ENCODE measurements around the gene PPP2R3A. TPM values are rescaled to one million over a fixed set of nuclear protein-coding genes. Genes with fewer than 3 reads are reported as not detected.

The PPP2R3A gene
- total and polyA plus RNA-seq, 12 donors, result 2.1 to 23.1 (median 14.3) TPM

DNA sequence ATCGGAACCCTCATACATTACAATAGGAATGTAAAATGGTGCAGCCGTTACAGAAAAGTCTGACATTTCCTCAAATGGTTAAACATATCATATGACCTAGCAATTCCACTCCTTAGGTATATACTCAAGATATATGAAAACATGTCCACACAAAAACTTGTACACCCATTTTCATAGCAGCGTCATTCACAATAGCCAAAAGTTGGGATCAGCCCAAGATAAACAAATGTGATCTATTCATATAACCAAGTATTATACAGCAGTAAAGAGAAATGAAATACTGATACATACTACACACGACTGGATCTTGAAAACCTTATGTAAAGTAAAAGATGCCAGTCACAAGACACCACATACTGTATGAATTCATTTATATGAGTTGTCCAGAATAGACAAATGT, 128.2 kb downstream of the PPP2R3A start:
- peaks cover 0 to 11% of the 10 kb centered on the region in 2 donors for H3K36me3 ChIP-seq (replicated peaks in 1 of 2)
- no peaks in the 10 kb centered on the region for H3K9me3 ChIP-seq (replicated peaks in 1 of 3)
- no peaks in the 10 kb centered on the region for H3K27me3 ChIP-seq
- H3K4me3 ChIP-seq, result no peak overlapping the region
- intact Hi-C loops (cut with DNase I), result no loop called here
- H3K27ac ChIP-seq, result no peak overlapping the region
- H3K4me1 ChIP-seq (replicated peaks in 1 of 2), result no peaks in the 10 kb centered on the region
- WGBS, 4 donors, result 89 to 94% (median 91%) methylated on average over 4 of the region's 4 CpGs
- TF ChIP-seq POLR2A (IDR thresholded peaks at IDR 0.05), result no peak
- TF ChIP-seq, protein P1, sequence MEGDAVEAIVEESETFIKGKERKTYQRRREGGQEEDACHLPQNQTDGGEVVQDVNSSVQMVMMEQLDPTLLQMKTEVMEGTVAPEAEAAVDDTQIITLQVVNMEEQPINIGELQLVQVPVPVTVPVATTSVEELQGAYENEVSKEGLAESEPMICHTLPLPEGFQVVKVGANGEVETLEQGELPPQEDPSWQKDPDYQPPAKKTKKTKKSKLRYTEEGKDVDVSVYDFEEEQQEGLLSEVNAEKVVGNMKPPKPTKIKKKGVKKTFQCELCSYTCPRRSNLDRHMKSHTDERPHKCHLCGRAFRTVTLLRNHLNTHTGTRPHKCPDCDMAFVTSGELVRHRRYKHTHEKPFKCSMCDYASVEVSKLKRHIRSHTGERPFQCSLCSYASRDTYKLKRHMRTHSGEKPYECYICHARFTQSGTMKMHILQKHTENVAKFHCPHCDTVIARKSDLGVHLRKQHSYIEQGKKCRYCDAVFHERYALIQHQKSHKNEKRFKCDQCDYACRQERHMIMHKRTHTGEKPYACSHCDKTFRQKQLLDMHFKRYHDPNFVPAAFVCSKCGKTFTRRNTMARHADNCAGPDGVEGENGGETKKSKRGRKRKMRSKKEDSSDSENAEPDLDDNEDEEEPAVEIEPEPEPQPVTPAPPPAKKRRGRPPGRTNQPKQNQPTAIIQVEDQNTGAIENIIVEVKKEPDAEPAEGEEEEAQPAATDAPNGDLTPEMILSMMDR (IDR thresholded peaks at IDR 0.05), result no peak
- no peak for DNase-seq

DNA sequence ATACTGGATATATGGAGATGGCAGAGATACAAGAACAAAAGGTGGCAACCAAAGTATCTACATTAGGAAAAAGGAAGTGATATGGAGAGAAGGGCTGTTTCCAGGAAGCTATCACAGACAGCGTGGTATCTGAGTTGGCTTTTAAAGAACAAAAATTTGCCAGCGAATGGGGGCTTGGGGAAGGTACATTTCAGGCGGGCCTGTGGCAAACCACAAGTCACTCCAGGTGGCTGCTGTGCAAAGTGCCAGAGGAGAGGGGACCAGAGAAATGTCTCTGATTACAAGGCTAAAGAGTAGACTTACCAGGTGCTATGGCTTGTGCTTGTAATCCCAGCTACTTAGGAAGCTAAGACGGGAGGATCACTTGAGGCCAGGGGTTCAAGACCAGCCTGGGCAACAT, 139.5 kb downstream of the PPP2R3A start:
- H3K36me3 ChIP-seq (replicated peaks in 1 of 2), result peaks cover 0 to 11% of the 10 kb centered on the region in 2 donors
- no peak for TF ChIP-seq POLR2A (IDR thresholded peaks at IDR 0.05)
- TF ChIP-seq, protein P1 (IDR thresholded peaks at IDR 0.05), result no peak

DNA sequence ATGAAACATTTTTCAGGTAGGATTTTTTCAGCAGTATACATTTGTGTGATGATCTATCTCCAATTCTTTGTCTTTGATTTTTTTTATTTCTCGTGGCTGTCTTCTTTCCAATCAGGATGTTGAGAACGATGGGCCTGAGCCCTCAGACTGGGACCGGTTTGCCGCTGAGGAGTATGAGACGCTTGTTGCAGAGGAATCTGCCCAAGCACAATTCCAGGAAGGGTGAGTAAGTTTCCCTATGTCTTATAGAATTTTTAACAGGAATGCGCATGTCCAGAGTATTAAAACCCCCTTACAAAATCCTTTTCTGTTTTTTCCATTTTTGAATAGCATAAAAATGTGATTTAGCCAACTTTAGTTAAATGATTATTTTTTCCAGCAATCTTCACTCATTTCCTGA, 140.6 kb downstream of the PPP2R3A start:
- TF ChIP-seq, protein P1 (IDR thresholded peaks at IDR 0.05), result no peak
- TF ChIP-seq POLR2A (IDR thresholded peaks at IDR 0.05), result no peak
- no peak overlapping the region for H3K4me3 ChIP-seq
- H3K36me3 ChIP-seq (replicated peaks in 1 of 2), result peaks cover 0 to 11% of the 10 kb centered on the region in 2 donors
- intact Hi-C loops (cut with DNase I), result no loop called here
- DNase-seq, result no peak
- H3K4me1 ChIP-seq (replicated peaks in 1 of 2), result no peaks in the 10 kb centered on the region
- no peak overlapping the region for H3K27ac ChIP-seq
- no peaks in the 10 kb centered on the region for H3K27me3 ChIP-seq
- H3K9me3 ChIP-seq (replicated peaks in 1 of 3), result no peaks in the 10 kb centered on the region
- WGBS, 4 donors, result 93 to 97% (median 96%) methylated on average over 6 of the region's 6 CpGs

More for the DNA sequence above, 139.5 kb downstream of the PPP2R3A start:
- intact Hi-C loops (cut with DNase I), result no loop called here
- H3K27ac ChIP-seq, result no peak overlapping the region
- no peaks in the 10 kb centered on the region for H3K9me3 ChIP-seq (replicated peaks in 1 of 3)
- no peak for DNase-seq
- H3K4me1 ChIP-seq (replicated peaks in 1 of 2), result no peaks in the 10 kb centered on the region
- no peaks in the 10 kb centered on the region for H3K27me3 ChIP-seq
- WGBS, 4 donors, result 84 to 93% (median 85%) methylated on average over 4 of the region's 4 CpGs
- H3K4me3 ChIP-seq, result no peak overlapping the region

DNA sequence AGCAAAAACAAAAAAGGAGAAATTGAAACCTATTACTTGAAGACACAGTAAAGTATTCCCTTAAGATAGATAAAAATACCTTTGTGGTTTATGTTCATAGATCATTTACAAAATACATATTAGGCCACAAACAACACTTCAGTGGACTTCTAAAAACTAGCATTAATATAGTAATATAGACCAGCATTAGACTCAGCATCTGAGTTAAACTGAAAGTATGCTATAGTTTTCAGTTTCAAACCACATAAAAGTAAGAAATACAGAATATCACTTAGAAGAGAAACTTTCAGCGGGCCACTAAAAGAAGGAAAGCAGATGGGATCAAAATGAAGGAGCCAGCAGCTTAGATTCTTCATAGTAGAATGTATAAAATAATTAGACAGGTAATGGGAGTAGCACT, 144.0 kb downstream of the PPP2R3A start:
- Histone ChIP-seq H3K4me3 (no peak overlapping the region), H3K27me3 (no peaks in the 10 kb centered on the region), H3K36me3 (replicated peaks in 1 of 2) (no peaks in the 10 kb centered on the region), H3K4me1 (replicated peaks in 1 of 2) (no peaks in the 10 kb centered on the region), H3K27ac (no peak overlapping the region), H3K9me3 (replicated peaks in 1 of 3) (no peaks in the 10 kb centered on the region)
- intact Hi-C loops (cut with DNase I), result no loop called here
- TF ChIP-seq, protein P1 (IDR thresholded peaks at IDR 0.05), result no peak
- TF ChIP-seq POLR2A (IDR thresholded peaks at IDR 0.05), result no peak
- WGBS, 4 donors, result 94 to 100% (median 94%) methylated on average over 1 of the region's 1 CpG
- DNase-seq, result no peak
